Psoas muscle (tissue), 8 donors: ENCODE data around the gene ZFP92. TPM values are rescaled to one million over a fixed set of nuclear protein-coding genes. Genes with fewer than 3 reads are reported as not detected.
A peak's percentile ranks its signal among the peaks of the same experiment; 100 is the strongest.

Experiments used
- ATAC-seq, 4 donors: fragments of 200-7000 bp; cut with Tn5 transposase; one replicate each; pipeline ENCODE4 v1.9.1; 2020; ENCODE audit warnings: moderate library complexity in 3 of 4, mild to moderate bottlenecking in 2 of 4
- DNase-seq, 2 donors: peaks; one replicate each; pipeline ENCODE4 v3.0.0-alpha.2; 2020
- H3K27ac ChIP-seq: fragments of 200-600 bp; one replicate; pipeline ENCODE4 v1.8.0; 2022
- H3K27me3 ChIP-seq, 3 donors: fragments of 200-600 bp in 1 of 3; one replicate each; pipeline versions ENCODE4 v1.6.1 to v1.8.0; 2013 to 2022; ENCODE audit warnings: low read length in 2 of 3, mild to moderate bottlenecking in 2 of 3, moderate library complexity in 1 of 3; ENCODE audit not compliant: insufficient read depth in 3 of 3
- H3K36me3 ChIP-seq, 2 donors: fragments of 200-600 bp in 1 of 2; one replicate each; pipeline versions ENCODE4 v1.6.1 to v1.8.0; 2013 to 2022; ENCODE audit warnings: low read depth in 1 of 2, mild to moderate bottlenecking in 1 of 2, moderate library complexity in 1 of 2; ENCODE audit not compliant: insufficient read depth in 1 of 2
- H3K4me1 ChIP-seq: fragments of 200-600 bp; one replicate; pipeline ENCODE4 v1.8.0; 2022
- H3K4me3 ChIP-seq: fragments of 200-600 bp; one replicate; pipeline ENCODE4 v1.8.0; 2022; ENCODE audit warnings: mild to moderate bottlenecking
- H3K9me3 ChIP-seq: fragments of 200-600 bp; one replicate; pipeline ENCODE4 v1.8.0; 2022
- CTCF ChIP-seq: fragments of 200-600 bp; IDR thresholded peaks from one replicate; pipeline ENCODE4 v1.8.0; 2022; ENCODE audit warnings: antibody characterized with exemption
- WGBS, 3 donors: extraction: QIAGEN DNeasy Blood & Tissue Kit; methylation state at CpG; one replicate each; pipeline versions ENCODE4 v1.1.6 to v1.1.7; 2013; 5-methylcytosine and 5-hydroxymethylcytosine counted together
- intact Hi-C, 2 donors: fragments of 100-400 bp; cut with DNase I; formaldehyde crosslinking; loops; one replicate each; pipeline versions ENCODE4 v1.11.0 to v1.14.2; 2022
- polyA plus RNA-seq, 3 donors: library from polyadenylated mRNA; stranded (reverse); fragments of 200-250 nt; gene quantifications; one replicate each; pipeline ENCODE4 v1.2.3, GENCODE V29; 2013
- total RNA-seq, 4 donors: library from RNA; stranded (reverse); fragmentation: NEBNext Ultra II Directional in 2 of 4; extraction: Animal tissue kit (Norgen Biotek cat#: 25700) in 2 of 4; gene quantifications; one replicate each; pipeline versions ENCODE4 v1.2.1 to v1.2.4, GENCODE V29; 2021 to 2023
- donor health status: healthy with polysubstance abuse.
- donor health status: DM: no; HTN: no; CAD: no; lungs with moderate emphysema.
- donor health status: Bipolar disorder and iron deficiency.
- donor health status: healthy.
- donor health status: DM: yes; HTN: yes; CAD: no.
- donor health status: DM: no; HTN: no; CAD: no.
- donor health status: DM: no; HTN: no; CAD: no.
- donor health status: DM: yes; HTN: yes; CAD: no.

Gene ZFP92
- total and polyA plus RNA-seq, 7 donors, result 0.10 to 0.50 (median 0.30) TPM

- Histone ChIP-seq H3K9me3 (no peaks in the 10 kb centered on the region), H3K27me3 (peaks cover 0 to 27% (median 5%) of the 10 kb centered on the region in 3 donors), H3K4me3 (no peak overlapping the region), H3K4me1 (no peaks in the 10 kb centered on the region), H3K36me3 (no peaks in the 10 kb centered on the region), H3K27ac (no peak overlapping the region)
- TF ChIP-seq CTCF, result no peak
- intact Hi-C loops, result no loop called here
- no peak for ATAC-seq
- DNase-seq, result no peak
- 41 to 63% (median 52%) methylated on average over 3 of the region's 3 CpGs for WGBS, 3 donors
Observed at GRCh38 chrX:153407736-153408135, 3.5 kb upstream of the ZFP92 start.

- no peak for ATAC-seq
- 72 to 86% (median 75%) methylated on average over 8 to 10 of the region's 10 CpGs for WGBS, 3 donors
- intact Hi-C loops, result no loop called here
- Histone ChIP-seq H3K4me3 (no peak overlapping the region), H3K27me3 (peaks cover 0 to 31% (median 5%) of the 10 kb centered on the region in 3 donors), H3K36me3 (no peaks in the 10 kb centered on the region), H3K9me3 (no peaks in the 10 kb centered on the region), H3K4me1 (no peaks in the 10 kb centered on the region), H3K27ac (no peak overlapping the region)
- DNase-seq, result peak in 1 of 2 donors; percentile 51
- no peak for TF ChIP-seq CTCF
Observed at GRCh38 chrX:153408221-153408721, 3.0 kb upstream of the ZFP92 start.

GRCh38 chrX:153408871-153409351, 2.4 kb upstream of the ZFP92 start:
- Histone ChIP-seq H3K27ac (no peak overlapping the region), H3K4me1 (no peaks in the 10 kb centered on the region), H3K4me3 (no peak overlapping the region), H3K9me3 (no peaks in the 10 kb centered on the region), H3K27me3 (peaks cover 0 to 34% (median 5%) of the 10 kb centered on the region in 3 donors), H3K36me3 (no peaks in the 10 kb centered on the region)
- no peak for TF ChIP-seq CTCF
- DNase-seq (no peak), ATAC-seq (peak in 1 of 4 donors; percentile 26)
- WGBS, 3 donors, result 84 to 92% (median 92%) methylated on average over 10 to 12 of the region's 12 CpGs
- intact Hi-C loops, result no loop called here

- H3K27ac ChIP-seq, result no peak overlapping the region
- no peaks in the 10 kb centered on the region for H3K4me1 ChIP-seq
- no peak overlapping the region for H3K4me3 ChIP-seq
- intact Hi-C loops, result no loop called here
- TF ChIP-seq CTCF, result no peak
- ATAC-seq, result no peak
- 80 to 87% (median 84%) methylated on average over 21 to 30 of the region's 30 CpGs for WGBS, 3 donors
- H3K36me3 ChIP-seq, result no peaks in the 10 kb centered on the region
- no peak for DNase-seq
- peaks cover 0 to 32% (median 5%) of the 10 kb centered on the region in 3 donors for H3K27me3 ChIP-seq
- H3K9me3 ChIP-seq, result no peaks in the 10 kb centered on the region
Observed at GRCh38 chrX:153409414-153410101, 1.7 kb upstream of the ZFP92 start.
